ENCODE results near the gene C4orf50. TPM values are rescaled to one million over a fixed set of nuclear protein-coding genes. Genes with fewer than 3 reads are reported as not detected.

Gene C4orf50
- total and polyA plus RNA-seq, 2 of the 8 experiments (the other 6 are each of a cell fraction or from before 2014, with no cell fraction given): 0.08 to 0.22 TPM

DNA sequence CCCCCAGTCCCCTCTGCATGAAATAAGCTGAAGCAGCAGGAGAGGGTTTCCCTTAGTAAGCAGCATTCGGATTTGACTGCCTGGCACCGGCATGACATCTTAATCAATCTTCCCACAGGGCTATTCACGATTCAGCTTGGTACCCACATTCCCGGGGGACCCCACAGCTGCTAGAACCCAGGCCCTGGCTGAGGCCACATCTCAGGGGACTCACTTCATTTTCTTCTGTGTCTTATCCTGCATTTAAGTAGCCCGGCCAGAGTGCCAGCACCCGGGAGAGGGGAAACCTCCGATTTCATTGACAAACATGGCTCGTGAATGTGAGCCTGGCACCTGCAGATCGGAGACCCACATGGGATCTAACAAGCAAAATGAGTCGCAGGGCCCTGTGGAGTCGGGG lies 73.1 kb downstream of the C4orf50 start (continued):
- TF ChIP-seq, protein P1, sequence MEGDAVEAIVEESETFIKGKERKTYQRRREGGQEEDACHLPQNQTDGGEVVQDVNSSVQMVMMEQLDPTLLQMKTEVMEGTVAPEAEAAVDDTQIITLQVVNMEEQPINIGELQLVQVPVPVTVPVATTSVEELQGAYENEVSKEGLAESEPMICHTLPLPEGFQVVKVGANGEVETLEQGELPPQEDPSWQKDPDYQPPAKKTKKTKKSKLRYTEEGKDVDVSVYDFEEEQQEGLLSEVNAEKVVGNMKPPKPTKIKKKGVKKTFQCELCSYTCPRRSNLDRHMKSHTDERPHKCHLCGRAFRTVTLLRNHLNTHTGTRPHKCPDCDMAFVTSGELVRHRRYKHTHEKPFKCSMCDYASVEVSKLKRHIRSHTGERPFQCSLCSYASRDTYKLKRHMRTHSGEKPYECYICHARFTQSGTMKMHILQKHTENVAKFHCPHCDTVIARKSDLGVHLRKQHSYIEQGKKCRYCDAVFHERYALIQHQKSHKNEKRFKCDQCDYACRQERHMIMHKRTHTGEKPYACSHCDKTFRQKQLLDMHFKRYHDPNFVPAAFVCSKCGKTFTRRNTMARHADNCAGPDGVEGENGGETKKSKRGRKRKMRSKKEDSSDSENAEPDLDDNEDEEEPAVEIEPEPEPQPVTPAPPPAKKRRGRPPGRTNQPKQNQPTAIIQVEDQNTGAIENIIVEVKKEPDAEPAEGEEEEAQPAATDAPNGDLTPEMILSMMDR (IDR thresholded peaks at IDR 0.05; ENCODE audit: control extremely low read depth in 1 of 3, insufficient read depth in 1 of 3, low read depth in 1 of 3, low read length in 3 of 3): no peak

Data from H1 (cell line).